Astrocyte (in vitro differentiated cells and primary cell): ENCODE results near the gene CRELD2. TPM values are rescaled to one million over a fixed set of nuclear protein-coding genes. Genes with fewer than 3 reads are reported as not detected.

ENCODE experiments used
- DNase-seq: peaks from one replicate; pipeline ENCODE4 v3.0.0-alpha.2; 2010; ENCODE audit warnings: low read depth
- FAIRE-seq: peaks from 2 replicates; lab custom pipeline; 2011; peaks lifted over from hg19 to GRCh38; lab: Jason Lieb, UNC
- H2AFZ ChIP-seq: 2 replicates; pipeline ENCODE4 v1.6.0; 2012; ENCODE audit warnings: low read depth, low read length, inconsistent platforms
- H3K27ac ChIP-seq: 2 replicates; pipeline ENCODE4 v1.5.1; 2011; ENCODE audit warnings: low read depth, low read length, inconsistent platforms
- H3K27me3 ChIP-seq: 2 replicates; pipeline ENCODE4 v1.6.0; 2011; ENCODE audit warnings: low read length, inconsistent platforms; ENCODE audit not compliant: insufficient read depth
- H3K36me3 ChIP-seq: 2 replicates; pipeline ENCODE4 v1.5.1; 2011; ENCODE audit warnings: low read length, inconsistent platforms; ENCODE audit not compliant: insufficient read depth
- H3K4me1 ChIP-seq: 2 replicates; pipeline ENCODE4 v1.5.1; 2011; ENCODE audit warnings: low read length, inconsistent platforms; ENCODE audit not compliant: insufficient read depth
- H3K4me2 ChIP-seq: 2 replicates; pipeline ENCODE4 v1.6.0; 2012; ENCODE audit warnings: low read length, inconsistent platforms
- H3K4me3 ChIP-seq: 2 replicates; pipeline ENCODE4 v1.5.1; 2011; ENCODE audit warnings: low read depth, mild to moderate bottlenecking, low read length, inconsistent platforms; ENCODE audit not compliant: insufficient read depth
- H3K79me2 ChIP-seq: 2 replicates; pipeline ENCODE4 v1.6.0; 2012; ENCODE audit warnings: mild to moderate bottlenecking, low read length, inconsistent platforms; ENCODE audit not compliant: insufficient read depth
- H3K9ac ChIP-seq: 2 replicates; pipeline ENCODE4 v1.6.0; 2012; ENCODE audit warnings: mild to moderate bottlenecking, low read length, inconsistent platforms
- H3K9me3 ChIP-seq: 2 replicates; pipeline ENCODE4 v1.5.1; 2012; ENCODE audit warnings: low read depth, mild to moderate bottlenecking, low read length, inconsistent platforms; ENCODE audit not compliant: insufficient read depth
- H4K20me1 ChIP-seq: 2 replicates; pipeline ENCODE4 v1.6.0; 2012; ENCODE audit warnings: low read length, inconsistent platforms; ENCODE audit not compliant: insufficient read depth
- H3K27ac Mint-ChIP-seq: one replicate; pipeline ENCODE4 v1.8.0; 2021; ENCODE audit warnings: mild to moderate bottlenecking, mixed read lengths; ENCODE audit not compliant: unreplicated experiment
- H3K27me3 Mint-ChIP-seq: one replicate; pipeline ENCODE4 v1.8.0; 2021; ENCODE audit warnings: low read depth, mixed read lengths; ENCODE audit not compliant: unreplicated experiment
- H3K36me3 Mint-ChIP-seq: one replicate; pipeline ENCODE4 v1.8.0; 2021; ENCODE audit warnings: low read depth, mixed read lengths; ENCODE audit not compliant: unreplicated experiment
- H3K4me1 Mint-ChIP-seq: one replicate; pipeline ENCODE4 v1.8.0; 2021; ENCODE audit warnings: low read depth, mixed read lengths; ENCODE audit not compliant: unreplicated experiment
- H3K4me3 Mint-ChIP-seq: one replicate; pipeline ENCODE4 v1.8.0; 2021; ENCODE audit warnings: mild to moderate bottlenecking, moderate library complexity, mixed read lengths; ENCODE audit not compliant: unreplicated experiment
- H3K9me3 Mint-ChIP-seq: one replicate; pipeline ENCODE4 v1.8.0; 2021; ENCODE audit warnings: mild to moderate bottlenecking, mixed read lengths; ENCODE audit not compliant: unreplicated experiment
- EZH2 ChIP-seq: IDR thresholded peaks from 2 replicates; pipeline ENCODE4 v1.6.1; 2012; ENCODE audit warnings: mild to moderate bottlenecking, low read length, inconsistent platforms; ENCODE audit not compliant: insufficient read depth
- total RNA-seq: library from RNA; stranded (reverse); gene quantifications from 2 replicates; pipeline ENCODE4 v1.2.1, GENCODE V29; 2021
- TF ChIP-seq, protein P1 (sequence below): IDR thresholded peaks from 2 replicates; pipeline ENCODE4 v1.5.1; 2011; ENCODE audit warnings: low read depth, mild to moderate bottlenecking, inconsistent platforms, low read length, moderate library complexity; ENCODE audit not compliant: insufficient read depth

CRELD2 gene
- total RNA-seq, 1 donor from 2014 or later, result 49.6 TPM

DNA sequence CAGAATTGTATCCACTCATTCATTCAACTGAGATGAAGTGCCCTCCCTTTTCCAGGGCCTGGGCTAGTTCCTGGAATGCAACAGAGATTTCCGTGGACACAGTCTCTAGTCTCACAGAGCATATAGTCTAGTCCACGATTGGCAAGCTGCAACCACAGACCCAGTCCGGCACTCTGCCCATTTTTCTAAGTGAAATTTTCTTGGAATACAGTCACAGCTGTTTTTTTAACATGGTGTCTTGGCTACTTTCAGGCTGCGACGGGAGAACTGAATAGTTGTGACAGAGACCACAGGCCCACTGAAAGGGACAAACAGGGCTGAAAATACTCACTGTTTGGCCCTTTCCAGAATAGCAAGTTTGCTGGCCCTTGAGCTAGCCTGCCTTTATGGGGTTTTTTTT, 29.4 kb upstream of the CRELD2 start:
- H3K4me2 ChIP-seq, result no peak overlapping the region
- Mint-ChIP-seq H3K27me3 (no peaks in the 10 kb centered on the region), H3K36me3 (peaks cover 60% of the 10 kb centered on the region), H3K4me3 (no peak overlapping the region), H3K4me1 (no peaks in the 10 kb centered on the region), H3K9me3 (peaks cover 11% of the 10 kb centered on the region), H3K27ac (no peak overlapping the region)
- DNase-seq (peak; percentile 64), FAIRE-seq (no peak)
- no peaks in the 10 kb centered on the region for H3K27me3 ChIP-seq
- no peak overlapping the region for H3K27ac ChIP-seq
- H3K9me3 ChIP-seq, result no peaks in the 10 kb centered on the region
- TF ChIP-seq, protein P1, sequence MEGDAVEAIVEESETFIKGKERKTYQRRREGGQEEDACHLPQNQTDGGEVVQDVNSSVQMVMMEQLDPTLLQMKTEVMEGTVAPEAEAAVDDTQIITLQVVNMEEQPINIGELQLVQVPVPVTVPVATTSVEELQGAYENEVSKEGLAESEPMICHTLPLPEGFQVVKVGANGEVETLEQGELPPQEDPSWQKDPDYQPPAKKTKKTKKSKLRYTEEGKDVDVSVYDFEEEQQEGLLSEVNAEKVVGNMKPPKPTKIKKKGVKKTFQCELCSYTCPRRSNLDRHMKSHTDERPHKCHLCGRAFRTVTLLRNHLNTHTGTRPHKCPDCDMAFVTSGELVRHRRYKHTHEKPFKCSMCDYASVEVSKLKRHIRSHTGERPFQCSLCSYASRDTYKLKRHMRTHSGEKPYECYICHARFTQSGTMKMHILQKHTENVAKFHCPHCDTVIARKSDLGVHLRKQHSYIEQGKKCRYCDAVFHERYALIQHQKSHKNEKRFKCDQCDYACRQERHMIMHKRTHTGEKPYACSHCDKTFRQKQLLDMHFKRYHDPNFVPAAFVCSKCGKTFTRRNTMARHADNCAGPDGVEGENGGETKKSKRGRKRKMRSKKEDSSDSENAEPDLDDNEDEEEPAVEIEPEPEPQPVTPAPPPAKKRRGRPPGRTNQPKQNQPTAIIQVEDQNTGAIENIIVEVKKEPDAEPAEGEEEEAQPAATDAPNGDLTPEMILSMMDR, result no peak
- no peak for TF ChIP-seq EZH2
- H3K36me3 ChIP-seq, result peaks cover 13% of the 10 kb centered on the region
- H3K9ac ChIP-seq, result no peak overlapping the region
- H2AFZ ChIP-seq, result no peak overlapping the region
- H3K79me2 ChIP-seq, result peaks cover 61% of the 10 kb centered on the region
- H4K20me1 ChIP-seq, result peaks cover 70% of the 10 kb centered on the region
- H3K4me1 ChIP-seq, result no peaks in the 10 kb centered on the region
- H3K4me3 ChIP-seq, result no peak overlapping the region

DNA sequence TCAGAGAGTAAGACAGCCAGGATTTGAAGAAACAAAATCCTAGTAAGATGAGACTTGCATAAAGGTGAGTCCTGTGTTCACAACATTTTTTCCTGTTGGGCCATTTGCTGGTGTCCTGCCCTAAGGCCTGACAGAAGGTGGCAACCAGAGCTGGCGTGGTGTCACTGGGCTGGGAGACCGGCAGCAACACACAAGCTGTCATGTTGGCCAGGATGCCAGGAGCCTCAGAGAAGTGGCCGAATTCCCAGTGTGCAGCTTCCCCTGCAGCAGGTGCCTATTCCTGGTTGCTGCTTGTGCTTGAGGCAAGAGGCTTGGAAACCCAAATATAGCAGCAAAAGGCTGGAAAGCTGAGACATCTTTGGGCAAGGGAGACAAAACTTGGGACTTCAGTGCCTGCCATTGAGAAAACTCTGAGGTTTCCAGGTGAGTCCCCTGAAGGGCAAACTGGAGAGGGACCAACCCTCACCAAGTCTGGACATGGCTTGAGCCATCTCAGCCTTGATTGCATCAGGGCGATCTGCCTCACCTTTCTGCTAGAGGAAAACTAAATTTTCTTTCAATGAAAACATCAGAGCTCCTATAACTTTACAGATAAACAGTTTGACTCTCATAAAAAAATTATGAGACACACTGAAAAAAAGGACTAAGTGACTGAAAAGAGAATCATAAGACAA, 26.1 kb upstream of the CRELD2 start:
- Histone ChIP-seq H3K4me1 (no peaks in the 10 kb centered on the region), H3K9me3 (no peaks in the 10 kb centered on the region), H3K27me3 (no peaks in the 10 kb centered on the region), H3K79me2 (peaks cover 31% of the 10 kb centered on the region), H3K9ac (no peak overlapping the region), H3K4me3 (no peak overlapping the region), H3K27ac (no peak overlapping the region), H3K36me3 (peaks cover 8% of the 10 kb centered on the region), H2AFZ (no peak overlapping the region), H4K20me1 (peaks cover 50% of the 10 kb centered on the region), H3K4me2 (no peak overlapping the region)
- Mint-ChIP-seq H3K36me3 (peaks cover 56% of the 10 kb centered on the region), H3K4me3 (no peak overlapping the region), H3K9me3 (peaks cover 7% of the 10 kb centered on the region), H3K27me3 (no peaks in the 10 kb centered on the region), H3K4me1 (no peaks in the 10 kb centered on the region), H3K27ac (no peak overlapping the region)
- FAIRE-seq, result no peak
- no peak for DNase-seq
- TF ChIP-seq EZH2, result no peak
- TF ChIP-seq, protein P1, result no peak

DNA sequence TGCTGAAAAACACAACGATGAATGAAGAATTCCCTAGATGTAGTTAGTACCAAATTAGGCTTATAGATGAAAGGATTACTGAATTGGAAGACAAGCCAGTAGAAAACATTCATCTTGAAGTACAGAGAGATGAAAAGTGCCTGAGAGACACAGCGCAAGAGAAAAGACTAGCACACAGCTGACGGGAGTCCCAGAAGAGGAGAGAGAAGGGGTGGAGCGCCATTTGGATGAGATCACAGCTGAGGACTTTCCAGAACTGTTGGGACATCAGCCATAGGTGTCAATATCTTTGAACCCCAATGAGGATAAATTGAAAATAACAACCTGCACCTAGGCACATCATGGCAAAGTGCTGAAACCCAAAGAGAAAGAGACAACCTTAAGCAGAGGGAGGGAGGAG, 25.4 kb upstream of the CRELD2 start:
- Mint-ChIP-seq H3K27me3 (no peaks in the 10 kb centered on the region), H3K27ac (no peak overlapping the region), H3K9me3 (peaks cover 7% of the 10 kb centered on the region), H3K4me3 (no peak overlapping the region), H3K36me3 (peaks cover 52% of the 10 kb centered on the region), H3K4me1 (no peaks in the 10 kb centered on the region)
- Histone ChIP-seq H3K4me1 (no peaks in the 10 kb centered on the region), H3K9ac (no peak overlapping the region), H3K79me2 (peaks cover 24% of the 10 kb centered on the region), H4K20me1 (peaks cover 43% of the 10 kb centered on the region), H3K27ac (no peak overlapping the region), H2AFZ (no peak overlapping the region), H3K36me3 (peaks cover 6% of the 10 kb centered on the region), H3K4me2 (no peak overlapping the region), H3K4me3 (no peak overlapping the region), H3K27me3 (no peaks in the 10 kb centered on the region), H3K9me3 (no peaks in the 10 kb centered on the region)
- DNase-seq, result no peak
- TF ChIP-seq, protein P1, result no peak
- TF ChIP-seq EZH2, result no peak
- no peak for FAIRE-seq
